ENCODE data around the gene OPA3. TPM values are rescaled to one million over a fixed set of nuclear protein-coding genes. Genes with fewer than 3 reads are reported as not detected.
A peak's percentile ranks its signal among the peaks of the same experiment; 100 is the strongest.

OPA3 gene
- total and polyA plus RNA-seq, 12 donors: 4.3 to 34.1 (median 16.7) TPM

GRCh38 chr19:45587873-45588272 lies 3.3 kb upstream of the OPA3 start:
- intact Hi-C loops (cut with DNase I): no loop called here
- peaks cover 4 to 19% of the 10 kb centered on the region in 2 donors for H3K4me1 ChIP-seq (replicated peaks in 1 of 2)
- peak; percentile 69 to 89 (median 77) for DNase-seq
- H3K27me3 ChIP-seq: peaks cover 4% of the 10 kb centered on the region
- no peaks in the 10 kb centered on the region for H3K36me3 ChIP-seq (replicated peaks in 1 of 2)
- H3K27ac ChIP-seq: peak overlapping the region; percentile 24 to 87 (median 82)
- H3K9me3 ChIP-seq (replicated peaks in 1 of 3): no peaks in the 10 kb centered on the region
- TF ChIP-seq CTCF (IDR thresholded peaks at IDR 0.05) (no peak), POLR2A (IDR thresholded peaks at IDR 0.05) (no peak)
- WGBS, 4 donors: 29 to 49% (median 37%) methylated on average over 3 to 4 of the region's 4 CpGs
- H3K4me3 ChIP-seq: no peak overlapping the region

GRCh38 chr19:45585158-45585577 lies 566 bp upstream of the OPA3 start:
- peak overlapping the region in 3 of 4 donors; percentile 8 to 74 (median 59) for H3K4me3 ChIP-seq
- peak overlapping the region; percentile 82 to 99 (median 97) for H3K27ac ChIP-seq
- no peaks in the 10 kb centered on the region for H3K9me3 ChIP-seq (replicated peaks in 1 of 3)
- 17 to 33% (median 28%) methylated on average over 6 to 7 of the region's 7 CpGs for WGBS, 4 donors
- TF ChIP-seq CTCF (IDR thresholded peaks at IDR 0.05) (no peak), POLR2A (IDR thresholded peaks at IDR 0.05) (no peak)
- DNase-seq: no peak
- peaks cover 4 to 19% of the 10 kb centered on the region in 2 donors for H3K4me1 ChIP-seq (replicated peaks in 1 of 2)
- H3K36me3 ChIP-seq (replicated peaks in 1 of 2): no peaks in the 10 kb centered on the region
- intact Hi-C loops (cut with DNase I): no loop called here
- no peaks in the 10 kb centered on the region for H3K27me3 ChIP-seq

DNA sequence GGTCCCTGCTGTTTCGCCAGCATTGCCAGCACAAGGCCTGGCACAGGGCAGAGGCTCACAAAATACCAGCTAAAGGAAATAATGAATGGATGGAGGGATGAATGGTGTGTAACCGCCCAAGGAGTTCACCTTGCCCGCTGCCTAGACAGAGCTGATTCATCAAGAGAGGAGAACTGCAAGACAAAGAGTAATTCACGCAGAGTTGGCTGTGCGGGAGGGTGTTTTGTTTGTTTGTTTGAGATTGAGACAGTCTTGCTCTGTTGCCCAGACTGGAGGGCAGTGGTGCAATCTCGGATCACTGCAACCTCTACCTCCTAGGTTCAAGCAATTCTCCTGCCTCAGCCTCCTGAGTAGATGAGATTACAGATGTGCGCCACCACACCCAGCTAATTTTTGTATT lies 3.0 kb downstream of the OPA3 start:
- Histone ChIP-seq H3K27ac (no peak overlapping the region), H3K36me3 (replicated peaks in 1 of 2) (no peaks in the 10 kb centered on the region), H3K9me3 (replicated peaks in 1 of 3) (no peaks in the 10 kb centered on the region), H3K4me1 (replicated peaks in 1 of 2) (peaks cover 0 to 26% of the 10 kb centered on the region in 2 donors), H3K27me3 (no peaks in the 10 kb centered on the region), H3K4me3 (no peak overlapping the region)
- 88 to 94% (median 90%) methylated on average over 7 of the region's 7 CpGs for WGBS, 4 donors
- no peak for TF ChIP-seq CTCF (IDR thresholded peaks at IDR 0.05)
- TF ChIP-seq POLR2A (IDR thresholded peaks at IDR 0.05): no peak
- DNase-seq: no peak
- intact Hi-C loops (cut with DNase I): no loop called here

- 76 to 89% (median 84%) methylated on average over 5 of the region's 5 CpGs for WGBS, 4 donors
- Histone ChIP-seq H3K4me1 (replicated peaks in 1 of 2) (peaks cover 10 to 20% of the 10 kb centered on the region in 2 donors), H3K9me3 (replicated peaks in 1 of 3) (no peaks in the 10 kb centered on the region), H3K4me3 (no peak overlapping the region), H3K27me3 (no peaks in the 10 kb centered on the region), H3K36me3 (replicated peaks in 1 of 2) (no peaks in the 10 kb centered on the region), H3K27ac (no peak overlapping the region)
- no peak for DNase-seq
- no peak for TF ChIP-seq CTCF (IDR thresholded peaks at IDR 0.05)
- no peak for TF ChIP-seq POLR2A (IDR thresholded peaks at IDR 0.05)
- intact Hi-C loops (cut with DNase I): no loop called here
Measured at GRCh38 chr19:45578861-45579260, 5.7 kb downstream of the OPA3 start.

Data from adrenal gland (tissue), 12 donors.